RCC 7860 (cell line): ENCODE measurements around the gene SMTNL2.
"Not testable (repeated sequence)": the region's sequence is repeated elsewhere in the genome, so short reads cannot be mapped to it uniquely, and the experiment has no call there.

Experiments
- DNase-seq: peaks from one replicate; pipeline ENCODE4 v3.0.0-alpha.2; 2015; ENCODE audit warnings: low spot score
- FAIRE-seq: peaks from 2 replicates; lab custom pipeline; 2012; peaks lifted over from hg19 to GRCh38; lab: Jason Lieb, UNC

SMTNL2 gene

DNA sequence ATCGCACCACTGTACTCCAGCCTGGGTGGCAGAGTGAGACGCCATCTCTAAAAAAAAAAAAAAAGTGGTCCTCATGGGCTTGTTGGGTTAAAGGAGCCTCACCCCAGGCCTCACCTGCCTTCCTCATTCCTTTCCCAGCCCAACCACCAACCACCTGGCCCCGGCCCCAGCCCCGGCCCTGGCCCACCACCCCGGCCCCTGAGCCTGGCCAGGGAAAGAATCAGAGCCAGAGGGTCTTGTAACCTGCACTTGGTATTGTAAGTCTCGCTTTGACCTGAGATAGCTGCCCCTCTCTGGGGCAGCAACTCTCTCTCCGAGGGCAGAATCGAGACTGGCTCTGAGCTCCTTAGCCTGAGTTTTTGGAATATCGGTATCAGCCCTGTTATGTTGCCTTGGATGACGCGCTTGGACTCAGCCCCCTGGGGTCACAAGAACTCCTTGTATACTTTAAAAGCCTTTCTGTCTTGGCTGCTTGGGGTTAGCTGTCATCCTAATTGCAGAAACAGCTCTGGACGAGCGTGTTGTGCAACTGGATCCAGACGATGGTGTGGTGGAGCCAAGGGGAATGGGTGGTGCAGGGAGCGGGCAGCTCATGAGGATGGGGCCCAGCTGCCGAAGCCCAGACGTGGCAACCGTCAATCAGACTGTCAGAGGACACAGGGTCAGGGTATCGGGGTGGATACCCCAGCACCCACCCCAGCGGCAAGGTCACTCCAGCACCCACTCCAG lies 14.6 kb downstream of the SMTNL2 start:
- FAIRE-seq, result no peak

GRCh38 chr17:4599505-4600281 lies 15.4 kb downstream of the SMTNL2 start:
- no peak for DNase-seq
- FAIRE-seq, result no peak

More for the DNA sequence above, 14.6 kb downstream of the SMTNL2 start:
- no peak for DNase-seq

DNA sequence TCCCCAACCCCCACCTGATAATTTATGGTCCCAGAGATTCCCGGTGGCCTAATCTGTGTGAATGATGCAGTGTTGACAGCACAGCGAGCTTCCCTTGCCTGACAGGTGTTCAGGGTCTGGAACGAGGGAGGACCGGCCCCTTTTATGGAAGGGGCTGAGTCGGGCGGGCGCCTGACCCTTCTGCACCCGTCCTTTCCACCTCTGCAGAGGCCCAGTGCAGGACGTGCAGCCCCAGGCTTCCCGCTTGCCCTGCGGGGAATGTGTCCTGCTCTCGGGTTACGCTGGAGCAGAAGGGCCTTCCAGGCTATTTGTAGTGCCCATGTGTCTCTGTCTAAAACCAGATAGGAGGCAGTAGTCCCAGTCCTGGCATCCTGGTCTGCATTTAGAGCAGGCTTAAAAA lies 16.2 kb downstream of the SMTNL2 start:
- FAIRE-seq (no peak), DNase-seq (no peak)

DNA sequence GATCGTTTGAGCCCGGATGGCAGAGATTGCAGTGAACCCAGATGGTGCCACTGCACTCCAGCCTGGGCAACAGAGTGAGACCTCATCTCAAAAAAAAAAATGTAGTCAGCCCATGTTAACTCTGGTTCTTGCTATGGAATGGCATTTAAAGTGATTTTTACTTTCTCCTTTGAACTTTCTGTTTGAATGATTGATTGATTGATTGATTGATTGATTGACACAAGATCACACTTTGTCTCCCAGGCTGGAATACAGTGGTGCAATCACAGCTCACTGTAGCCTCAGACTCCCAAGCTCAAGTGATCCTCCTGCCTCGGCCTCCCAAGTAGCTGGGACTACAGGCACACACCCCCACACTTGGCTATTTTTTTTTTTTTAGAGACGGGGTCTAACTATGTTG lies 17.0 kb downstream of the SMTNL2 start:
- DNase-seq (no peak), FAIRE-seq (no peak)

DNA sequence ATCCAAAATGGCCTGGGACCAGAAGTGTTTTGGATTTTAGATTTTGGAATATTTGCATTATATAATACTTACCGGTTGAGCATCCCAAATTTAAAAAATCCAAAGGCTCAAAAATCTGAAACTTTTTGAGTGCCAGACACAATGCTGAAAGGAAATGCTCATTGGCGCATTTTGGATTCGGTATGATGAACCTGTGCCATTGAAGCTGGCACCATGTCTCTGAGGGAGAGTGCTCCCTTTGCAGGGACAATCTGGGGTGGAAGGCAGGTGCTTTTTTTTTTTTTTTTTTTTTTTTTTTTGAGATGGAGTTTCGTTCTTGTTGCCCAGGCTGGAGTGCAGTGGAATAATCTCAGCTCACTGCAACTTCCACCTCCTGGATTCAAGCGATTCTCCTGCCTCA lies 17.7 kb downstream of the SMTNL2 start:
- DNase-seq, result no peak
- no peak for FAIRE-seq

- DNase-seq, result no peak
- no peak for FAIRE-seq
Measured at GRCh38 chr17:4604111-4604644, 19.8 kb downstream of the SMTNL2 start.

- not testable (repeated sequence) for DNase-seq
Measured at GRCh38 chr17:4604736-4605135, 20.4 kb downstream of the SMTNL2 start.

GRCh38 chr17:4605826-4606225 lies 21.5 kb downstream of the SMTNL2 start:
- no peak for DNase-seq
- no peak for FAIRE-seq

More at GRCh38 chr17:4604736-4605135, 20.4 kb downstream of the SMTNL2 start:
- not testable (repeated sequence) for FAIRE-seq

GRCh38 chr17:4607261-4607741 lies 23.0 kb downstream of the SMTNL2 start:
- FAIRE-seq, result no peak

DNA sequence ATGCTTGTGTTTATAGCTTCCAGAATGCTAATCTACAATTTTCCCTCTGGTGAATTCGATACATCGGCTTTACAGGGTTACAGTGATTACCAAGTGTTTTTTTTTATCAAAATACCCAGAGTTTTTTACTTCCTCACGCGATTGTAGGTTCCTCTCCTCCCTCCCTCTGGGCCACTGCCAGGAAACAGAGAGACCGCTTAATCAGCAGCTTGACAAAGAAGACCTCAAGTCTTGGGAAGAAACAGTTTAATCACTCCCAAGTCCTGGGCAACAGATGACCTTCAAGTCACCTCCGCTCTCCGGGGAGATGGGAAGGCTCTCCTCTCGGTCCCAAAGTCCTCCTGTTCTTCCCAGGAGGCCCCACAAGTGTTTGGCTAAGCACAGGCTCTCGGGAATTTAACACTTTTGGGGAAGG lies 23.5 kb downstream of the SMTNL2 start:
- no peak for FAIRE-seq
- DNase-seq, result no peak

More at GRCh38 chr17:4607261-4607741, 23.0 kb downstream of the SMTNL2 start:
- no peak for DNase-seq

GRCh38 chr17:4609761-4610160 lies 25.4 kb downstream of the SMTNL2 start:
- DNase-seq (no peak), FAIRE-seq (no peak)

GRCh38 chr17:4610162-4610561 lies 25.8 kb downstream of the SMTNL2 start:
- FAIRE-seq (no peak), DNase-seq (no peak)

- DNase-seq (no peak), FAIRE-seq (no peak)
Measured at GRCh38 chr17:4610656-4611055, 26.3 kb downstream of the SMTNL2 start.

- FAIRE-seq (no peak), DNase-seq (no peak)
Measured at GRCh38 chr17:4616476-4616875, 32.1 kb downstream of the SMTNL2 start.

DNA sequence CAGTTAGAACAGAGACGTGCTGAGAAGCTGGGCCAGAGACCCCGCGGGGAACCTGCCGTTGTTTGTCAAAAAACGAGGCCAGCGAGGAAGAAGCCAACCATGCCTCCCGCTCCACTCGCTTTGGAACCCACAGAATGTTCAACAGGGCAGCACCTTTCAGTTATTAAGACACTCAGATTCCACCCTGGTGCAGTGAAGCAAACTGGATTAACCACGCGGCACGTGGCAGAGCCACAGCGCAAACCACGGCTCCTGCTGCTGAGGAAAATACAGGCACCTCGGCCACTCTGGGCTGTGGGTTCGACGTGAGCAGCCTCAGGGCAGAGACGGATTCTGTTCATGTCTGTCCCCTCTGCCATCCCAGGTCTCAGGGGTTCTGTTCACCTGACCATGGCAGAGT lies 32.8 kb downstream of the SMTNL2 start:
- FAIRE-seq, result no peak
- no peak for DNase-seq

DNA sequence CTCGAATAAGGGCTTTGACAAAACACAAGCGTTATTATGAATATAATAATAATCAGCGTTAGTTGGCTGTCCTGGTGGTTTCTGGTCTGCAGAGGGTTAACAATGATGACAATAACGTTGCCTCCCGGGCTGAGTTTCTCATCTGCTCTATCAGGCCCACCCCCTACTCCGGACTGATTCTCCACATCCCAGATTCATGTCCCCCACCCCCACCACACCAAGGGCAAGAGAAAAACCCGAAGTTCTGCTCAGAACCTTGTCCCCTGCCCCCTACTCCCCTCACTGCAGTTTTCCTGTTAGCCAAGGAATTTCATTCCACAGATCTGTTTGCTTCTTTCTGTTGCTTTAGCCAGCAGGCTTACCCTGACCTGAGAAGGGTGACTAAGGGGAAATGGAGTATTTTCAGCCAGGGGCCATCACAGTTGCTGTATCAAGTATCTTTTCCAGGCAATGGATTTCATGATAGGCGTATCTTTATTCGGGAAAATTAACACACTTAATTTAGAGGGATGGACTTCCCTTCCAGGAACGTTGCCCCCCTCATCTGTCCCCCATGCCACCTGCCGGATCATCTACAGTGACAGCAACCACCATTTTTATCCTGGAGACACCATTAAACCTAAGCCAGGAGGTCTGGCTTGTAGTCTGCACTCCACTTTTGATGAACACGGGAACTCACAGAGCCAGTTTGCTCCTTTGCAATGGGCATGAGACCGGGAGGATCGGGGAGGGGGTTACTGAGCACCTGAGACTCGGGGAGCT lies 33.4 kb downstream of the SMTNL2 start:
- FAIRE-seq (no peak), DNase-seq (no peak)

DNA sequence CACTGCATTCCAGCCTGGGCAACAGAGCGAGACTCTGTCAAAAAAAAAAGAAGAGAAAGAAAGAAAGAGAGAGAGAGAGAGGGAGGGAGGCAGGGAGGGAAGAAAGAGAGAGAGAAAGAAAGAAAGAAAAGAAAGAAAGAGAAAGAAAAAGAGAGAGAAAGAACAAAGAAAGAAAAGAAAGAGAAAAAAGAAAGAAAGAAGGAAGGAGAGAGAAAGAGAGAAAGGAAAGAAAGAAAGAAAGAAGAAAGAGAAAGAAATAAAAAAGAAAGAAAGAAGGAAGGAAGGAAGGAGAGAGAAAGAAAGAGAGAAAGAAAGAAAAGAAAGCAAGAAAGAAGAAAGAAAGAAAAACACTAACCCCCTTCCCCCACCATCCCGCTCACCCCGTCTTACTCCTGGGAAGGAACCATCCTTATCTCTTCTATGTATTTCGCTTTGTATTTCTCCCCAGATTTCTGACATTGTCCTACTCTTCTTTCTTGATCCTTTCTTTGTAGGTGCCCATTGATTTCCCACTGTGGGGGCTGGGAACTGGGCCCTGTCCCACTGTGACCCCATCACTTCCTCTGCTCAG lies 36.3 kb downstream of the SMTNL2 start:
- FAIRE-seq (no peak), DNase-seq (no peak)

- FAIRE-seq (no peak), DNase-seq (no peak)
Measured at GRCh38 chr17:4622375-4622774, 38.0 kb downstream of the SMTNL2 start.

GRCh38 chr17:4623249-4623648 lies 38.9 kb downstream of the SMTNL2 start:
- DNase-seq (no peak), FAIRE-seq (no peak)

- not testable (repeated sequence) for DNase-seq, FAIRE-seq
Measured at GRCh38 chr17:4624451-4624911, 40.2 kb downstream of the SMTNL2 start.
